GM13976 (cell line): ENCODE data around the gene OR2AT4.

Experiments used
- DNase-seq: peaks from one replicate; pipeline ENCODE4 v3.0.0; 2012; ENCODE audit warnings: low spot score
- in situ Hi-C: fragments of 300-500 bp; cut with MboI; formaldehyde crosslinking; loops from one replicate; pipeline ENCODE4 v1.12.0; 2022; ENCODE audit warnings: low sequenced_read_pairs, mixed read lengths, inconsistent platforms; ENCODE audit not compliant: unreplicated experiment
- TF ChIP-seq, protein P1 (sequence below): IDR thresholded peaks from 2 replicates; pipeline ENCODE4 v1.5.1; 2012; ENCODE audit warnings: borderline replicate concordance, mild to moderate bottlenecking; ENCODE audit not compliant: insufficient read depth; ENCODE audit errors: extremely low read depth, missing control alignments, control extremely low read depth

OR2AT4 gene

DNA sequence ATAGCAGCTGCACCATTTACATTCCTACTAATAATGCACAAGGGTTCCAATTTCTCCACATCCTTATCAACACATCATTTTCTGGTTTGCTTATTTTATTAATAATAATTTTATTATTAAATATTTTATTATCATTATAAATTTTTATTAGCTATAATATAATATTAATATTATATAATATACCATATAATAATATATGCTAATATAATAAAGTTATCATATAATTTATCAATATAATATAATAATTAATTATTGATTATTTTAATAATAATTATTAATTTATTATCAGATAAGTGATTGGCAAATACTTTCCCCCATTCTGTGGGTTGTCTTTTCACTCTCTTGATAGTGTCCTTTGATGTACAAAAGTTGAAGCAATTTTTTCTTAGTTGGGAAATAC lies 27.7 kb downstream of the OR2AT4 start:
- TF ChIP-seq, protein P1, sequence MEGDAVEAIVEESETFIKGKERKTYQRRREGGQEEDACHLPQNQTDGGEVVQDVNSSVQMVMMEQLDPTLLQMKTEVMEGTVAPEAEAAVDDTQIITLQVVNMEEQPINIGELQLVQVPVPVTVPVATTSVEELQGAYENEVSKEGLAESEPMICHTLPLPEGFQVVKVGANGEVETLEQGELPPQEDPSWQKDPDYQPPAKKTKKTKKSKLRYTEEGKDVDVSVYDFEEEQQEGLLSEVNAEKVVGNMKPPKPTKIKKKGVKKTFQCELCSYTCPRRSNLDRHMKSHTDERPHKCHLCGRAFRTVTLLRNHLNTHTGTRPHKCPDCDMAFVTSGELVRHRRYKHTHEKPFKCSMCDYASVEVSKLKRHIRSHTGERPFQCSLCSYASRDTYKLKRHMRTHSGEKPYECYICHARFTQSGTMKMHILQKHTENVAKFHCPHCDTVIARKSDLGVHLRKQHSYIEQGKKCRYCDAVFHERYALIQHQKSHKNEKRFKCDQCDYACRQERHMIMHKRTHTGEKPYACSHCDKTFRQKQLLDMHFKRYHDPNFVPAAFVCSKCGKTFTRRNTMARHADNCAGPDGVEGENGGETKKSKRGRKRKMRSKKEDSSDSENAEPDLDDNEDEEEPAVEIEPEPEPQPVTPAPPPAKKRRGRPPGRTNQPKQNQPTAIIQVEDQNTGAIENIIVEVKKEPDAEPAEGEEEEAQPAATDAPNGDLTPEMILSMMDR = no peak
- DNase-seq = no peak
- in situ Hi-C loops = no loop called here

DNA sequence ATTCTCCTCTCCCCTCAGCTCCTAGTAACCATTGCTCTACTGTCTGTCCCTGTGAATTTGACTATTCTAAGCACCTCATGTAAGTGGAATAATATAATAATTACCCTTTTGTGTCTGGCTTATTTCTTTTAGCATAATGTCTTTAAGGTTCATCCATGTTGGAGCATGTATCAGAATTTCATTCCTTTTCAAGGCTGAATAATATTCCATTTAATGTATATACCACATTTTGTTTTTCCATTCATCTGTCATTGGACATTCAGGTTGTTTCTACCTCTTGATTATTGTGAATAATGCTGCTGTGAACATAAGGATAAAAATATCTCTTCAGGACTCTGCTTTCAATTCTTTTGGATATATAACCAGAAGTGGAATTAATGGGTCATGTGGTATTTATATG lies 28.1 kb downstream of the OR2AT4 start:
- in situ Hi-C loops = no loop called here
- no peak for DNase-seq
- TF ChIP-seq, protein P1 = no peak

DNA sequence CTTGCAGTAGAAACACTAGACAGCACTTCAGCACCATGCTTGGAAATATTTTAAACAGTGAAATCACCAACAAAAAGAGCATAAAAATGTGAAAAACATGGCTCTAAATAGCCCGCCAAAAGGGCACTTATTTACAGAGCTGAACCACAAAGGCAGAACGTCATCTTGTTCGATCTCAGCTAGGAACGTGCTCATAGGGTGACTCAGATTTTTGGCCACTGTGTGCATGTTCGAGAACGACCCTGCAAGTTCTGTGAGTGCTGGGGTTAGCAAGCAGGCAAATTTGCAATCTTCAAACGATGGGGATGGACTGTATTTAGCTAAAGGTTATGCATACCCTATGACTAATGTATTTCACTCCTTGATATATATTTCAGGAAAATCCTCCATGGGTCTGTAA lies 30.6 kb downstream of the OR2AT4 start:
- TF ChIP-seq, protein P1 = no peak
- DNase-seq = no peak
- in situ Hi-C loops = no loop called here

DNA sequence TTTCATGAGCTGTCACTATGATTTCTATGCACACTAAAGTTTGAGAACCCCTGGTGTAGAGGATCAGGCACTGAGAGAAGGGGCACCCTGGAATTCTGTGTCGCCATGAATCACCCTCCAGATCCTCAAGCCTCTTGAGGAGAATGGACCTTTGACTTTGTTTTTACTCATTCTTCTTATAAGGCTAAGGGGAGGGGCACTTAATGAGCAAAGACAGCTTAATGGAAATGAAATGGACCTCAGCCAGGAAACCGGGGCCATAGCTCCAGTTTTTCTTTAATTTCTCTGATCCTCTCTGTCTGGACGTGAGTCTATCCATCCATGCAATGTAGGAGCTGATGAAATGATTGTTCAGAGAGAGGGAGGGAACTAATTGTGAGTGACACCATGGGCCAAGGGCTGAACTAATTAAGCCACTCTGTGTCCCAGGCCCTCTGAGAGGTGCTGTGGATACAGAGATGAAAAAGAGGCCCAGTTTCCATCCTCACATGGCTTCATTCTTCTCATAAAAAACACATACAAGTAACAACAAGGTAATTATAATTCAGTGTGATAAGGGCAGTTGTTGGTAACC lies 32.8 kb downstream of the OR2AT4 start:
- in situ Hi-C loops = no loop called here
- TF ChIP-seq, protein P1 = no peak
- no peak for DNase-seq

DNA sequence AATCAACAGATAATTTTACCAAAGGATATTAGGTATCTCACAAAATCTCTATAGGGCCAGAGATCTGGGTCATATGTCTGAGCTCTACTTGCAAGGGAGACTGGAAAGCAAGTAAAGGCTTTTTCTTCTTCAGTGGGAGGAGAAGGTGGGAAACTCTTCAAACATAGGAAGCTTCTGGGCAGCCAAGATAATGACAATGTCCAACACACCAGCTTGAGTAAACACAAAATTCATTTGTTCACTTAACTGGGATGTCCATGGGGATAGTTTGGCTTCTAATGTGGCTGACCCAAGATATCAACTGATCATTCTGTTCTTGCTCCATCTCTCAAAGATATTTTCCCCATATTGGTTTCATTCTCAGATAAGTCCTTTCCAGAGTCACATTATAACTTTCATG lies 37.4 kb downstream of the OR2AT4 start:
- TF ChIP-seq, protein P1 = no peak
- in situ Hi-C loops = no loop called here
- DNase-seq = no peak

DNA sequence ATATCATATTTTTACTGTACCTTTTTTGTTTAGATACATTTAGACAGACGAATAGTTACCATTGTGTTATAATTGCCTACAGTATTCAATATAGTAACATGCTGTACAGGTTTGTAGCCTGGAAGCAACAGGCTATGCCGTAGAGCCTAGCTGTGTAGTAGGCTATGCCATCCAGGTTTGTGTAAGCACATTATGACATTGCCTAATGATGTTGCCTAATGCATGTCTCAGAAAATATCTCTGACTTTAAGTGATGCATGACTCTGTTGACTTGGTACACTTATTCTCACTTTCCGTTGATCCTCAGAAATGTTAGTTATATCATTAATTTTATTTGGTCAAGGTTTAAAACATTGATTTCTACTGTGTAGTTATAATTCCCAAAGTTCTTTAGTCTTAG lies 39.9 kb downstream of the OR2AT4 start:
- in situ Hi-C loops = no loop called here
- no peak for DNase-seq
- TF ChIP-seq, protein P1 = no peak
